NB4 (cell line): Measurements from ENCODE around the gene MBNL2.

Source experiments
- DNase-seq: peaks from one replicate; pipeline ENCODE4 v3.0.0; 2010; ENCODE audit warnings: low read depth
- H3K4me3 ChIP-seq: one replicate; pipeline ENCODE4 v1.5.1; 2011; ENCODE audit warnings: mild to moderate bottlenecking, low read depth, low read length, moderate library complexity
- CTCF ChIP-seq: IDR thresholded peaks from one replicate; pipeline ENCODE4 v1.5.1; 2012; ENCODE audit warnings: low read depth, low read length
- MYC ChIP-seq: IDR thresholded peaks from 2 replicates; pipeline ENCODE4 v1.6.1; 2011; ENCODE audit warnings: low read depth, low read length
- POLR2A ChIP-seq: IDR thresholded peaks from 2 replicates; pipeline ENCODE4 v1.6.1; 2011; ENCODE audit warnings: mild to moderate bottlenecking; ENCODE audit not compliant: insufficient read length; ENCODE audit errors: extremely low read depth
- TF ChIP-seq, protein P1 (sequence below): IDR thresholded peaks from 2 replicates; pipeline ENCODE4 v1.6.1; 2011; ENCODE audit warnings: low read depth, low read length

The MBNL2 gene

GRCh38 chr13:97259798-97260714, 37.9 kb downstream of the MBNL2 start:
- peak; percentile 21 for DNase-seq
- TF ChIP-seq, protein P1, sequence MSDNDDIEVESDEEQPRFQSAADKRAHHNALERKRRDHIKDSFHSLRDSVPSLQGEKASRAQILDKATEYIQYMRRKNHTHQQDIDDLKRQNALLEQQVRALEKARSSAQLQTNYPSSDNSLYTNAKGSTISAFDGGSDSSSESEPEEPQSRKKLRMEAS = no peak
- TF ChIP-seq MYC (no peak), CTCF (no peak), POLR2A (no peak)
- no peak overlapping the region for H3K4me3 ChIP-seq

DNA sequence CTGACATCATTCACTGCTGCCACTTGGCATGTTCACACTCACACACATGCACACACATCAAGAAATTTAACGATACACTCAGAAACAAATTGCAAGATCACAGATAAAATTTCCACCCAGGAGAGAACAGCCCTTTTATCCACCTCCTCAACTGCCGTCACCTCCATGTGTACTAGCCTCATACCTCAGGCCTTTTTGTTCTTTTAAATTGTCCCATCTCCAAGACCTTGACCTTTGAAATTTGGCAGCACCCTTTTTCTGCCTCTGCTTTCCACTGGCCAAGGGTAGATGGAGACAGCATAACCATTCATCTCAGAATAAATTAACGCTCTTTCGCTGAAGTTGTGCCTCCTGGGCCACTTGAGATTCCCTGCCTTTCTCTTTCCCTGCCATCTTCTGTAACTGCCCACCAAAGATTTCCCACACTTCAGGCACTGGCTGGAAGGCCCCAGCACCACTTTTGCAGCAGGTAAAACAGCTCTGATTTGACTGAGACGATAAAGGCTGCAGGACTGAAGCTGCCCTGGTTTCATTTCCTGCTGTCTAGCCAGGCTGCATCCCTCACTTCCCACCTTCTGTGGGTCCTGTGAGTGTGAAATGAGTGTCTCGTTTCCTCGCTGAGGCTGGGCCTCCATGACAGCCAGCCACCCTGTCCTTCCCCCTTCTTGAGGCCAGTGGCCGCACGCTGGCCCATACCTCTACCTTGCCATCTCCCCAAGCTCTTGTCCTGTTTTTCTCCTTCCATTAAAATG, 39.3 kb downstream of the MBNL2 start:
- no peak overlapping the region for H3K4me3 ChIP-seq
- TF ChIP-seq, protein P1 = no peak
- TF ChIP-seq MYC (no peak), CTCF (no peak), POLR2A (no peak)
- DNase-seq = no peak

DNA sequence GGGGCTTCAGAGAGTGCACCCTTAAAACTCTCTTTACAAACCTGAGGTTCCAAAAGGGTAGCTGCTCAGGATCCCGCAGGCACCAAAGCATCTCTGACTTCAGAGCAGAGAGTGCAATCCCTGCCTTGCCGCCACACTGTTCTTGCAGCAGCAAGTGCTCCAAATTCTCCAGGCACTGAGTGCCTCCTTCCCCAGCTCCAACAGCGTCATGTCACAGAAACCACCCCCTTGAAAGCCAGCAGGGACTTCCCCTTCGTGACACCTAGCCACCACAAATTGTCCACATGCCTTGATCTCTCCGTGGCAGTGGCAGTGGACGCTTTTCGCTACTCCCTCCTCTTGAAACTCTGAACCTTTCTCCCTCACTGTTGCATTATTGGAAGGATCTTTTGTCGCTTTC, 39.9 kb downstream of the MBNL2 start:
- DNase-seq = peak; percentile 13
- TF ChIP-seq MYC = no peak
- TF ChIP-seq, protein P1 = no peak
- no peak for TF ChIP-seq CTCF
- TF ChIP-seq POLR2A = no peak
- no peak overlapping the region for H3K4me3 ChIP-seq

DNA sequence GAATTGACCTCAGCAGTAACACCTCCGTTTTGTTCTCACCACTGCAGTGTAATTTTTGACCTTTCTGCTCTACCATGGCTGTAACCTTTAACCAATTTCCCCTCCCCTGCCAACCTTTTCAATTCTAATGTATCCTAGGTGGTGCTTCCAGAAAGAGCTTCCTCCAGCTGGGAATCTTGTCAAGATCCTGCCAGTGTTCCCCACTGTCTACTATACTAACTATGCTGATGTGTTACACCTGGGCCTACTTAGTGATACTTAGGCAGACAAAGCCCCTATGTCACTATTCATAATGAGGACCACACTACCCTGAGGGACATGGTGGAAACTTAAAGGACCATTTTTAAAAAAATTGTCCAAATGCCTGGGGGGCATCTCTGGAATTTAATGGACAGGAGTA, 41.0 kb downstream of the MBNL2 start:
- DNase-seq = no peak

DNA sequence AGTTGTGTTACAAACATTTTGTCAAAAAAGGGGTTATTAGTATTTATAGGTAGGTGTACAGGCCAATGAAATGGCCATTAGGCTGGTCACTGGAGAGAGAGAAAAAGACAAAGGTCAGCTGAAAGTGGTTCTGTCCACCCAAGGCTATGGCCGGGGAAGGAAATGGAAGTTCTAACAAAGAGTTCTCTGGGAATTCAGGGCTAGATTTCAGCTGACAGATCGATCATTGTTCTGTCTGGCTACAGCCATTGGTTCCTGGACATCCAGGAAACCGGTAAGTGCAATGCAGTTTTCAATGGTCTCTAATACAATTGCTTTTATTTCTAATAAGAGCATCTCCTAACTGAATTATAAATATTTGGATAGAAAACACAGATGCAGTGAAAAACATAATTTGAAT, 42.5 kb downstream of the MBNL2 start:
- no peak for DNase-seq
- TF ChIP-seq, protein P1 = no peak
- TF ChIP-seq POLR2A = no peak
- no peak for TF ChIP-seq CTCF
- no peak for TF ChIP-seq MYC
- no peak overlapping the region for H3K4me3 ChIP-seq

More for the DNA sequence above, 41.0 kb downstream of the MBNL2 start:
- no peak overlapping the region for H3K4me3 ChIP-seq
- no peak for TF ChIP-seq MYC
- TF ChIP-seq CTCF = no peak
- TF ChIP-seq POLR2A = no peak
- TF ChIP-seq, protein P1 = no peak
